ENCODE data around the gene APH1A. TPM values are rescaled to one million over a fixed set of nuclear protein-coding genes. Genes with fewer than 3 reads are reported as not detected.

APH1A gene
- total and polyA plus RNA-seq, 2 of the 13 experiments (the other 11 are each of a cell fraction or from before 2014, with no cell fraction given), result 114 to 130 TPM

GRCh38 chr1:150280138-150280707 is 11.4 kb upstream of the APH1A start (continued):
- TF ChIP-seq MEIS2 (CRISPR knock-in tag; IDR thresholded peaks at IDR 0.05), result no peak
- TF ChIP-seq ZNF720 (CRISPR knock-in tag; IDR thresholded peaks at IDR 0.05), result no peak
- no peak for TF ChIP-seq HNRNPLL (IDR thresholded peaks at IDR 0.05; ENCODE audit: low read depth, low read length, poor library complexity, severe bottlenecking)
- TF ChIP-seq, protein P1, sequence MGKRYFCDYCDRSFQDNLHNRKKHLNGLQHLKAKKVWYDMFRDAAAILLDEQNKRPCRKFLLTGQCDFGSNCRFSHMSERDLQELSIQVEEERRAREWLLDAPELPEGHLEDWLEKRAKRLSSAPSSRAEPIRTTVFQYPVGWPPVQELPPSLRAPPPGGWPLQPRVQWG (CRISPR knock-in tag; IDR thresholded peaks at IDR 0.05; ENCODE audit: borderline replicate concordance, low read depth), result no peak
- TF ChIP-seq DMAP1 (CRISPR knock-in tag; IDR thresholded peaks at IDR 0.05), result no peak
- TF ChIP-seq, protein P2, sequence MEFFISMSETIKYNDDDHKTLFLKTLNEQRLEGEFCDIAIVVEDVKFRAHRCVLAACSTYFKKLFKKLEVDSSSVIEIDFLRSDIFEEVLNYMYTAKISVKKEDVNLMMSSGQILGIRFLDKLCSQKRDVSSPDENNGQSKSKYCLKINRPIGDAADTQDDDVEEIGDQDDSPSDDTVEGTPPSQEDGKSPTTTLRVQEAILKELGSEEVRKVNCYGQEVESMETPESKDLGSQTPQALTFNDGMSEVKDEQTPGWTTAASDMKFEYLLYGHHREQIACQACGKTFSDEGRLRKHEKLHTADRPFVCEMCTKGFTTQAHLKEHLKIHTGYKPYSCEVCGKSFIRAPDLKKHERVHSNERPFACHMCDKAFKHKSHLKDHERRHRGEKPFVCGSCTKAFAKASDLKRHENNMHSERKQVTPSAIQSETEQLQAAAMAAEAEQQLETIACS (CRISPR knock-in tag; IDR thresholded peaks at IDR 0.05), result no peak
- no peak for TF ChIP-seq MBNL3 (CRISPR knock-in tag; conservative IDR thresholded peaks at IDR 0.05)
- TF ChIP-seq GFI1 (CRISPR knock-in tag; IDR thresholded peaks at IDR 0.05; ENCODE audit: borderline replicate concordance), result no peak
- TF ChIP-seq SMAD9 (CRISPR knock-in tag; IDR thresholded peaks at IDR 0.05), result no peak
- no peak for TF ChIP-seq DNMT3B (CRISPR knock-in tag; conservative IDR thresholded peaks at IDR 0.05)
- no peak for TF ChIP-seq ZNF337 (CRISPR knock-in tag; IDR thresholded peaks at IDR 0.05; ENCODE audit: borderline replicate concordance, low read depth)
- TF ChIP-seq NR2F1 (CRISPR knock-in tag; IDR thresholded peaks at IDR 0.05), result no peak
- TF ChIP-seq HNRNPH1 (optimal IDR thresholded peaks at IDR 0.05; ENCODE audit: low read depth, low read length), result no peak
- TF ChIP-seq, protein P3, sequence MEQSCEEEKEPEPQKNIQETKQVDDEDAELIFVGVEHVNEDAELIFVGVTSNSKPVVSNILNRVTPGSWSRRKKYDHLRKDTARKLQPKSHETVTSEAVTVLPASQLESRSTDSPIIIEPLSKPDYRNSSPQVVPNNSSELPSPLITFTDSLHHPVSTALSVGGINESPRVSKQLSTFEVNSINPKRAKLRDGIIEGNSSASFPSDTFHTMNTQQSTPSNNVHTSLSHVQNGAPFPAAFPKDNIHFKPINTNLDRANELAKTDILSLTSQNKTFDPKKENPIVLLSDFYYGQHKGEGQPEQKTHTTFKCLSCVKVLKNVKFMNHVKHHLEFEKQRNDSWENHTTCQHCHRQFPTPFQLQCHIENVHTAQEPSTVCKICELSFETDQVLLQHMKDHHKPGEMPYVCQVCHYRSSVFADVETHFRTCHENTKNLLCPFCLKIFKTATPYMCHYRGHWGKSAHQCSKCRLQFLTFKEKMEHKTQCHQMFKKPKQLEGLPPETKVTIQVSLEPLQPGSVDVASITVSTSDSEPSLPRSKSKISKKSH (CRISPR knock-in tag; IDR thresholded peaks at IDR 0.05; ENCODE audit: borderline replicate concordance), result no peak
- TF ChIP-seq NR2C2 (CRISPR knock-in tag; IDR thresholded peaks at IDR 0.05; ENCODE audit: borderline replicate concordance), result peak; percentile 42; the same call in 1 of the 2 replicates
- TF ChIP-seq RBFOX2 (IDR thresholded peaks at IDR 0.05; ENCODE audit: low read depth, low read length), result no peak
- TF ChIP-seq, protein P4, sequence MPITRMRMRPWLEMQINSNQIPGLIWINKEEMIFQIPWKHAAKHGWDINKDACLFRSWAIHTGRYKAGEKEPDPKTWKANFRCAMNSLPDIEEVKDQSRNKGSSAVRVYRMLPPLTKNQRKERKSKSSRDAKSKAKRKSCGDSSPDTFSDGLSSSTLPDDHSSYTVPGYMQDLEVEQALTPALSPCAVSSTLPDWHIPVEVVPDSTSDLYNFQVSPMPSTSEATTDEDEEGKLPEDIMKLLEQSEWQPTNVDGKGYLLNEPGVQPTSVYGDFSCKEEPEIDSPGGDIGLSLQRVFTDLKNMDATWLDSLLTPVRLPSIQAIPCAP (CRISPR knock-in tag; IDR thresholded peaks at IDR 0.05; ENCODE audit: low read depth), result no peak
- no peak for TF ChIP-seq RFXAP (CRISPR knock-in tag; IDR thresholded peaks at IDR 0.05; ENCODE audit: borderline replicate concordance)
- TF ChIP-seq JUNB (CRISPR knock-in tag; IDR thresholded peaks at IDR 0.05; ENCODE audit: borderline replicate concordance), result no peak
- no peak for TF ChIP-seq MEF2D (CRISPR knock-in tag; IDR thresholded peaks at IDR 0.05)
- TF ChIP-seq SOX13 (IDR thresholded peaks at IDR 0.05), result no peak
- no peak for TF ChIP-seq SOX13 (CRISPR knock-in tag; conservative IDR thresholded peaks at IDR 0.05 in 1 of 2, IDR thresholded peaks at IDR 0.05 in 1 of 2)
- peak; percentile 37; the same call in 1 of the 2 replicates for TF ChIP-seq MYC (CRISPR knock-in tag; IDR thresholded peaks at IDR 0.05; ENCODE audit: borderline replicate concordance)
- no peak for TF ChIP-seq ZNF691 (CRISPR knock-in tag; IDR thresholded peaks at IDR 0.05; ENCODE audit: borderline replicate concordance, low read depth)
- TF ChIP-seq ZNF549 (CRISPR knock-in tag; IDR thresholded peaks at IDR 0.05), result no peak
- TF ChIP-seq CC2D1A (CRISPR knock-in tag; IDR thresholded peaks at IDR 0.05), result no peak
- TF ChIP-seq ZNF207 (IDR thresholded peaks at IDR 0.05; ENCODE audit: borderline replicate concordance), result no peak

Data from HepG2 (cell line).